GM18867 (cell line): ENCODE measurements around the gene SCYGR1.
A peak's percentile ranks its signal among the peaks of the same experiment; 100 is the strongest.
"Not testable (repeated sequence)": the region's sequence is repeated elsewhere in the genome, so short reads cannot be mapped to it uniquely, and the experiment has no call there.

Source experiments
- ATAC-seq: cut with Tn5 transposase; IDR thresholded peaks from one replicate; pipeline ENCODE4 v1.9.1; 2021; ENCODE audit warnings: mild to moderate bottlenecking, moderate library complexity; ENCODE audit not compliant: unreplicated experiment

Gene SCYGR1

GRCh38 chr2:227404585-227405271 is 17.0 kb upstream of the SCYGR1 start:
- no peak for ATAC-seq

- no peak for ATAC-seq
Observed at GRCh38 chr2:227402959-227403358, 15.2 kb upstream of the SCYGR1 start.

GRCh38 chr2:227402321-227402720 is 14.6 kb upstream of the SCYGR1 start:
- no peak for ATAC-seq

- ATAC-seq, result no peak
Observed at GRCh38 chr2:227401550-227401949, 13.8 kb upstream of the SCYGR1 start.

GRCh38 chr2:227398684-227399670 is 11.2 kb upstream of the SCYGR1 start:
- ATAC-seq, result no peak

GRCh38 chr2:227397562-227397961 is 9.8 kb upstream of the SCYGR1 start:
- no peak for ATAC-seq

- no peak for ATAC-seq
Observed at GRCh38 chr2:227395556-227395955, 7.8 kb upstream of the SCYGR1 start.

- ATAC-seq, result peak; percentile 79
Observed at GRCh38 chr2:227394401-227394800, 6.7 kb upstream of the SCYGR1 start.

GRCh38 chr2:227390468-227391256 is 2.9 kb upstream of the SCYGR1 start:
- no peak for ATAC-seq

GRCh38 chr2:227389661-227390060 is 1.9 kb upstream of the SCYGR1 start:
- no peak for ATAC-seq

- no peak for ATAC-seq
Observed at GRCh38 chr2:227389231-227389630, 1.5 kb upstream of the SCYGR1 start.

- no peak for ATAC-seq
Observed at GRCh38 chr2:227388537-227389011, 825 bp upstream of the SCYGR1 start.

GRCh38 chr2:227386630-227387029 is 1.1 kb downstream of the SCYGR1 start:
- ATAC-seq, result no peak

GRCh38 chr2:227383686-227384085 is 4.1 kb downstream of the SCYGR1 start:
- ATAC-seq, result no peak

GRCh38 chr2:227382241-227382835 is 5.4 kb downstream of the SCYGR1 start:
- not testable (repeated sequence) for ATAC-seq

- ATAC-seq, result no peak
Observed at GRCh38 chr2:227379095-227379494, 8.7 kb downstream of the SCYGR1 start, which contains the start of gene TM4SF20. Gene TM4SF20 (minus strand): TSS chr2:227379306. CDS start chr2:227379268, 38 bp downstream.

- ATAC-seq, result no peak
Observed at GRCh38 chr2:227378371-227378782, 9.4 kb downstream of the SCYGR1 start.

GRCh38 chr2:227377467-227378351 is 10.0 kb downstream of the SCYGR1 start:
- ATAC-seq, result no peak

- no peak for ATAC-seq
Observed at GRCh38 chr2:227376656-227377396, 10.9 kb downstream of the SCYGR1 start.
